Right cardiac atrium (tissue), 5 donors: ENCODE results near the gene DDX56. TPM values are rescaled to one million over a fixed set of nuclear protein-coding genes. Genes with fewer than 3 reads are reported as not detected.

Source experiments
- ATAC-seq, 2 donors: fragments of 200-7000 bp; cut with Tn5 transposase; one replicate each; pipeline versions ENCODE4 v1.8.0 to v1.9.1; 2020; ENCODE audit warnings: moderate library complexity in 2 of 2, mild to moderate bottlenecking in 1 of 2
- DNase-seq, 3 donors: peaks; one replicate each; pipeline ENCODE4 v3.0.0-alpha.2; 2020
- H3K27ac ChIP-seq: one replicate; pipeline ENCODE4 v1.5.1; 2013; ENCODE audit warnings: mild to moderate bottlenecking, low read length, control low read depth, moderate library complexity
- H3K27me3 ChIP-seq: one replicate; pipeline ENCODE4 v1.6.1; 2013; ENCODE audit not compliant: control insufficient read depth, insufficient read depth
- H3K4me1 ChIP-seq: one replicate; pipeline ENCODE4 v1.6.1; 2013; ENCODE audit warnings: low read length; ENCODE audit not compliant: control insufficient read depth, insufficient read depth
- H3K4me3 ChIP-seq: one replicate; pipeline ENCODE4 v1.5.1; 2013; ENCODE audit warnings: low read length, control low read depth
- H3K9me3 ChIP-seq: one replicate; pipeline ENCODE4 v1.6.1; 2013; ENCODE audit warnings: low read length; ENCODE audit not compliant: control insufficient read depth
- WGBS: extraction: QIAGEN DNeasy Blood & Tissue Kit; methylation state at CpG from one replicate; pipeline ENCODE4 v1.1.7; 2013; 5-methylcytosine and 5-hydroxymethylcytosine counted together
- intact Hi-C, 4 donors: fragments of 100-400 bp; cut with DNase I; formaldehyde crosslinking; loops; one replicate each; pipeline versions ENCODE4 v1.11.0 to v1.14.0; 2022 to 2023
- polyA plus RNA-seq: library from polyadenylated mRNA; stranded (reverse); fragments of 200-250 nt; gene quantifications from one replicate; pipeline ENCODE4 v1.2.3, GENCODE V29; 2013
- total RNA-seq, 4 donors: library from RNA; stranded (reverse); fragmentation: NEBNext Ultra II Directional; extraction: Animal tissue kit (Norgen Biotek cat#: 25700); gene quantifications; one replicate each; pipeline ENCODE4 v1.2.1, GENCODE V29; 2021
- donor health status: healthy with polysubstance abuse.
- donor health status: DM: no; HTN: yes; CAD: no.
- donor health status: DM: no; HTN: no; CAD: no.
- donor health status: DM: no; HTN: yes; CAD: no; lungs with severe emphysema.
- donor health status: DM: yes; HTN: yes; CAD: no.

Gene DDX56
- total and polyA plus RNA-seq, 5 donors: 23.4 to 35.5 (median 24.5) TPM

DNA sequence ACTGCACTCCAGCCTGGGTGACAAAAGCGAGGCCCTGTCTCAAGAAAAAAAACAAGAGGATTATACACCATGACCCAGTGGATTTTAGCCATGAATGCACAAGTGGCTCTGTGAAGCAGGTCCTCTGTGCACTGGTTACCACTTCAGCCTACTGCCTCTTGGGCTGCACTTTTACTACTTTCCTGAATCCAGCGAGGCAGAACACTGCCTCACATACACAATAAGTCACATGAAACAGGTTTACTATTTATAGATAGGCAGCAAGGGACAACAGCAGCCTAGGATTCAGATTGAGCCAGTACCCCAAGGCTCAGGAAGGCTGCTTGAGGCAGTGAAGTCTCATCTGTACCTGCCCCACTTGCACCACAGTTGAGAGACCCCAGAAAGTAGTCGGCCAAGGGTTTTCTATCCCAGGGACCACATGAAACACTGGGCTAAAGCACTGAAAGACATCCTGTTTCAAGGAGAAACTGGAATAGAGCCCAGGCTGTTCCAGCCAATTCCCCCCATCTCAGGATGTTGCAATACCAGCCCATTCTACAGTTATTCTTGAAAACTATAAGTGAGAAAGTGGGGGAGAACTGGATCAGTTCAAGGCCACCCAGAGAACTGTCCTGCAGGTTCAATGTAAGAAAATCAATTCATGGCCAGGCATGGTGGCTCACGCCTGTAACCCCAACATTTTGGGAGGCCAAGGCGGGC is 22.4 kb upstream of the DDX56 start:
- Histone ChIP-seq H3K27ac (peak overlapping the region; percentile 46), H3K9me3 (no peaks in the 10 kb centered on the region), H3K4me1 (no peaks in the 10 kb centered on the region), H3K27me3 (no peaks in the 10 kb centered on the region), H3K4me3 (no peak overlapping the region)
- WGBS: 65% methylated on average over 5 of the region's 5 CpGs
- ATAC-seq: peak; percentile 51 to 68
- no peak for DNase-seq
- intact Hi-C loops: no loop called here

DNA sequence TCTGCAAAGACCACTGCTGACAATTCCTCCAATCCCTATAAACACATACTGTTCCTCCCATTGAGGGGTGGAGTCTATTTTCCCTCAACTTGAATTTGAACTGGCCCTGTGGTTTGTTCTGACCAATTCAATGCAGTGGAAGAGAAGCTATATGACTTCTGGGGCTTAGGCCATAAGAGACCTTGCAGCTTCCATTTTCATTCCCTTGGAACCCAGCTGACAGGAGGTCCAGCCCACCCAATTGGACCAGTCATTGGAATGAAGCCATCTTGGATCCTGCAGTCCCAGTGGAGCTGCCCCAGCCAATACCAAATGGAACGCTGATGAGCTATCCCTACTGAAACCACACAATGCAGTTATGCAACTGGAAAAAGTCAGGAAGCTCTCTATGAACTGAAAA is 17.2 kb upstream of the DDX56 start:
- intact Hi-C loops: no loop called here
- Histone ChIP-seq H3K27me3 (no peaks in the 10 kb centered on the region), H3K9me3 (no peaks in the 10 kb centered on the region), H3K4me1 (peaks cover 2% of the 10 kb centered on the region), H3K27ac (no peak overlapping the region), H3K4me3 (no peak overlapping the region)
- DNase-seq (no peak), ATAC-seq (no peak)
- 77% methylated on average over 1 of the region's 1 CpG for WGBS

DNA sequence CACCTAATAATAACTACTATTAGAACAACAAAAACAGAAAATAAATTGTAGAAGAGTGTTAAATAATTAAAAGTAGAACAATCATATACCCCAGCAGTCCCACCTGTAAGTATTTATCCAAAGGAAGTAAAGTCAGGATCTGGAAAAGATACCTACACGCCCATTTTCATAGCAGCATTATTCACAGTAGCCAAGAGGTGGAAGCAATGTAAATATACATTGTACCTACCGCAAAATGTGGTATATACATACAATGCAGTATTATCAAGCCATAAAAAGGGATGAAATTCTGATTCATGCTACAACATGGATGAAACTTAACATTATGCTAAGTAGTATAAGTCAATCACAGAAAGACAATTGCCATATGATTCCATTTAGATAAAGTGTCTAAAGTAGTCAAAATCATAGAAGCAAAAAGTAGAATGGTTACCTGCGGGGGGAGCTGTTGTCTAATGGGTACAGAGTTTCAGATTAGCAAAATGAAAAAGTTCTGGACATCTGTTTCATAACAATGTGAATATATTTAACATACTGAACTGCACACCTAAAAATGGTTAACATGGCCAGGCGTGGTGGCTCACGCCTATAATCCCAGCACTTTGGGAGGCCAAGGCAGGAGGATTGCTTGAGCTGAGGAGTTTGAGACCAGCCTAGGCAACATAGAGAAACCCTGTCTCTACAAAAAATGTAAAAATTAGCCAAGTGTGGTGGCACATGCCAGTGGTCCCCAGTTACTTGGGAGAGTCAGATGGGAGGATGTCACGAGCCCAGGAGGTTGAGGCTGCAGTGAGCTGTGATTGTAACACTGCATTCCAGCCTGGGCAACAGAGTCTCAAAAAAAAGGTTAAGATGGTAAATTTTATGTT is 14.4 kb upstream of the DDX56 start:
- Histone ChIP-seq H3K9me3 (no peaks in the 10 kb centered on the region), H3K4me1 (peaks cover 2% of the 10 kb centered on the region), H3K4me3 (no peak overlapping the region), H3K27ac (no peak overlapping the region), H3K27me3 (no peaks in the 10 kb centered on the region)
- WGBS: 26% methylated on average over 6 of the region's 6 CpGs
- intact Hi-C loops: loop anchor here (5.0 to 10.0 kb wide), 6 partner anchors 167 to 337 kb away; partner anchors contain the start of gene H2AZ2 (in 4 of the 4)
- ATAC-seq (peak in 1 of 2 donors; percentile 66), DNase-seq (no peak)

DNA sequence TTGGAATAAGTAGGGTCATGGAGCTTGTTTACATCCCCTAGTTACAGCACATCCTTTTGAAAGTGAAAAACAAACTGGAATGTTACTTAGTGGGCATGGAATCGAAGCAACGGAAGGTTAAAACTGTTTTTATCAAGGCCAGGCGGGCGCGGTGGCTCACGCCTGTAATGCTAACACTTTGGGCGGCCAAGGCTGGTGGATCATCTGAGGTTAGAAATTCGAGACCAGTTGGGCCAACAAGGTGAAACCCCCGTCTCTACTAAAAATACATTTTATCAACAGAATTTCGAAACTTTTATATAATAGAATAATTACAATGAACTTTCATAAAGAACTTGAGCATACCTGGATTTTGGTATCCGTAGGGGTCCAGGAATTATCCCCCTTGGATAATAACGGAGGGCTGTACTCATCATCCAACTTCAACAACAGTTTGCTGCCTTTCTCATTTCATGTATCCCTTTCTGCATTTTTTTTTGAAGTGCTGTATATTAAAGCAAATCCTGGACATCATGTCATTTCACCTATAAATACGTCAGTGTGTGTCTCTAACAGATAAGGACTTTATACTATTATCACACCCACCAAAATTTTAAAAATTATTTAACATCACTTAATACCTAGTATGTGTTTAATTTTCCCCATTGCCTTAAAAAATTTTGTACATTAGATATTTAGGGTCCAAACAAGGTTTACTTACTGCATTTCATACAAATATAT is 9.6 kb upstream of the DDX56 start:
- no peaks in the 10 kb centered on the region for H3K9me3 ChIP-seq
- peaks cover 4% of the 10 kb centered on the region for H3K4me1 ChIP-seq
- ATAC-seq: no peak
- peak overlapping the region; percentile 42 for H3K4me3 ChIP-seq
- peak overlapping the region; percentile 94 for H3K27ac ChIP-seq
- peak in 1 of 3 donors; percentile 52 for DNase-seq
- H3K27me3 ChIP-seq: no peaks in the 10 kb centered on the region
- 77% methylated on average over 13 of the region's 13 CpGs for WGBS
- intact Hi-C loops: loop anchor here in 3 of 4 donors (10.0 kb wide), 3 partner anchors 171 to 341 kb away; partner anchors contain the start of gene H2AZ2 (in 1 of the 3)

DNA sequence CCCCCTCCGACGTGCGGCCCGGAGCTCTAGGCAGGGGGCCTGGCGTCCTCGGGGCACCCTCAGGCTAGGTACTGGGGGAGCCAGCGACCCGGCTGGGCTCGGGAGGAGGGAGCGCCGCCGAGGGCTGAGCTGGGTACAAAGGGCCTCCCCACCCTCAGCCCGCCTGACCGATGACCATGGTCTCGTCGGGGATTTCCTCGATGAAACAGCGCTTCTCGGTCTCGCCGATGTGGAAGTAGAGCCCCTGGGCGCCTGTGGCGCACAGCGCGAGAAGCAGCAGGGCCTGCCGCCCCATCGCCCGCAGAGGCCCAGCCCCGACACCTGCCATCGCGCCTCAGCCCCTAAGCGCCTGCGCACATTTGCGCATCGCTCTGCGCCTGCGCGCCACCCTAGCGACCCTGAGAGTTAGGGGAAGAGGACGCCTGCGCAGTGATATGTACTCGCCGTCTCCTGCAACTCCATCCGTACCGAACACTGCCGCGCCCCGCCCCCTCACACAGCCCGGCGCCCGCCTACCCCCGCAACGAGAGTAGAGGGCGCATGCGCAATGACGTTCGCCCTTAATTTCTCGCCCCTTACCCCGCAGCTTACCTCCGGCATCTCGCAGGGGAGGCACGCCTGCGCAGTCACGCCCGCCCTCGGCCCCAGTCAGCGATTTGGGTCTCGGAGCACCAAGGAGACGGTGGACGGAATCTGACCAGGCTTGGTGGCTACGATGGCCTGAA is 8.3 kb upstream of the DDX56 start, which contains the start of gene TMED4:
Gene TMED4, minus strand, starts transcription at position 353 of the 725 bp plus-strand sequence. Its CDS starts 25 bp downstream, at position 328.
- Histone ChIP-seq H3K4me3 (peak within 1 kb of the TSS; percentile 65), H3K4me1 (peaks cover 2% of the 10 kb centered on the region), H3K27ac (peak within 1 kb of the TSS; percentile 94), H3K9me3 (no peaks in the 10 kb centered on the region), H3K27me3 (no peaks in the 10 kb centered on the region)
- intact Hi-C loops: loop anchor here in 3 of 4 donors (10.0 kb wide), 3 partner anchors 173 to 343 kb away; partner anchors contain the start of gene H2AZ2 (in 1 of the 3)
- WGBS: under 1% methylated on average over 71 of the region's 71 CpGs
- DNase-seq (peak; percentile 100), ATAC-seq (peak; percentile 98 to 99)

GRCh38 chr7:44580945-44581878 is 7.5 kb upstream of the DDX56 start:
- Histone ChIP-seq H3K4me3 (peak overlapping the region; percentile 65), H3K27ac (peak overlapping the region; percentile 27), H3K4me1 (peaks cover 2% of the 10 kb centered on the region), H3K27me3 (no peaks in the 10 kb centered on the region), H3K9me3 (no peaks in the 10 kb centered on the region)
- peak in 1 of 3 donors; percentile 48 for DNase-seq
- WGBS: 18% methylated on average over 30 of the region's 30 CpGs
- intact Hi-C loops: loop anchor here in 3 of 4 donors (10.0 kb wide), 3 partner anchors 174 to 344 kb away; partner anchors contain the start of gene H2AZ2 (in 1 of the 3)
- peak in 1 of 2 donors; percentile 19 for ATAC-seq

- WGBS: 69% methylated on average over 2 of the region's 2 CpGs
- Histone ChIP-seq H3K9me3 (no peaks in the 10 kb centered on the region), H3K27me3 (no peaks in the 10 kb centered on the region), H3K27ac (no peak overlapping the region), H3K4me3 (no peak overlapping the region), H3K4me1 (peaks cover 10% of the 10 kb centered on the region)
- intact Hi-C loops: no loop called here
- DNase-seq (no peak), ATAC-seq (no peak)
Observed at GRCh38 chr7:44576228-44576627, 2.5 kb upstream of the DDX56 start.

GRCh38 chr7:44575054-44575453 is 1.3 kb upstream of the DDX56 start:
- intact Hi-C loops: no loop called here
- ATAC-seq: no peak
- H3K27ac ChIP-seq: no peak overlapping the region

GRCh38 chr7:44574287-44574872 is 672 bp upstream of the DDX56 start:
- H3K27me3 ChIP-seq: no peaks in the 10 kb centered on the region
- no peaks in the 10 kb centered on the region for H3K9me3 ChIP-seq
- intact Hi-C loops: no loop called here
- H3K4me1 ChIP-seq: peaks cover 8% of the 10 kb centered on the region
- DNase-seq (no peak), ATAC-seq (no peak)
- peak overlapping the region; percentile 63 for H3K4me3 ChIP-seq
- WGBS: 34% methylated on average over 18 of the region's 18 CpGs
- peak overlapping the region; percentile 89 for H3K27ac ChIP-seq

More at GRCh38 chr7:44575054-44575453, 1.3 kb upstream of the DDX56 start:
- no peaks in the 10 kb centered on the region for H3K9me3 ChIP-seq
- H3K27me3 ChIP-seq: no peaks in the 10 kb centered on the region
- peaks cover 8% of the 10 kb centered on the region for H3K4me1 ChIP-seq
- DNase-seq: no peak
- no peak overlapping the region for H3K4me3 ChIP-seq
